Fibroblast of mammary gland (primary cell): ENCODE results near the gene ZNF335.
A peak's percentile ranks its signal among the peaks of the same experiment; 100 is the strongest.

Source experiments
- DNase-seq: peaks from one replicate; pipeline ENCODE4 v3.0.0-alpha.2; 2010; ENCODE audit warnings: low read depth
- H3K4me3 ChIP-seq: 2 replicates; pipeline ENCODE4 v1.5.1; 2011; ENCODE audit warnings: low read depth, mild to moderate bottlenecking, low read length, moderate library complexity; ENCODE audit not compliant: control insufficient read depth
- TF ChIP-seq, protein P1 (sequence below): conservative IDR thresholded peaks from 2 replicates; pipeline ENCODE4 v1.5.1; 2011; ENCODE audit warnings: low read depth, low read length, inconsistent platforms; ENCODE audit not compliant: control insufficient read depth, insufficient read depth

The ZNF335 gene

GRCh38 chr20:45972500-45973183 is 639 bp upstream of the ZNF335 start:
- H3K4me3 ChIP-seq, result peak overlapping the region; percentile 76
- TF ChIP-seq, protein P1, sequence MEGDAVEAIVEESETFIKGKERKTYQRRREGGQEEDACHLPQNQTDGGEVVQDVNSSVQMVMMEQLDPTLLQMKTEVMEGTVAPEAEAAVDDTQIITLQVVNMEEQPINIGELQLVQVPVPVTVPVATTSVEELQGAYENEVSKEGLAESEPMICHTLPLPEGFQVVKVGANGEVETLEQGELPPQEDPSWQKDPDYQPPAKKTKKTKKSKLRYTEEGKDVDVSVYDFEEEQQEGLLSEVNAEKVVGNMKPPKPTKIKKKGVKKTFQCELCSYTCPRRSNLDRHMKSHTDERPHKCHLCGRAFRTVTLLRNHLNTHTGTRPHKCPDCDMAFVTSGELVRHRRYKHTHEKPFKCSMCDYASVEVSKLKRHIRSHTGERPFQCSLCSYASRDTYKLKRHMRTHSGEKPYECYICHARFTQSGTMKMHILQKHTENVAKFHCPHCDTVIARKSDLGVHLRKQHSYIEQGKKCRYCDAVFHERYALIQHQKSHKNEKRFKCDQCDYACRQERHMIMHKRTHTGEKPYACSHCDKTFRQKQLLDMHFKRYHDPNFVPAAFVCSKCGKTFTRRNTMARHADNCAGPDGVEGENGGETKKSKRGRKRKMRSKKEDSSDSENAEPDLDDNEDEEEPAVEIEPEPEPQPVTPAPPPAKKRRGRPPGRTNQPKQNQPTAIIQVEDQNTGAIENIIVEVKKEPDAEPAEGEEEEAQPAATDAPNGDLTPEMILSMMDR, result no peak
- DNase-seq, result no peak

DNA sequence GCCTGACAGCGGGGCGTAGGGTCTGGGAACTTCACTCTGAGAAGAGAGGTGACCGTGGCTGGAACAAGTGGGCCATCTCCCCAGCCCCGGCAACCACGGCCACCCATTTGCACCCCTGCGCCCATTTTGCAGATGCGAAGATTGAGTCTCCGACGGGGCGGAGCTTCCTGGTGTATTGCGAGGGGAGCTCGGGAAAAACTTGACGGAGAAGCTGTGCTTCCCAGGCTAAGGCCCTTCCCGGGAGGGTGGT is 653 bp downstream of the ZNF335 start:
- no peak for DNase-seq
- TF ChIP-seq, protein P1, result no peak

GRCh38 chr20:45970646-45971424 is 1.2 kb downstream of the ZNF335 start:
- DNase-seq, result peak; percentile 27
- peak overlapping the region; percentile 76 for H3K4me3 ChIP-seq

More for the DNA sequence above, 653 bp downstream of the ZNF335 start:
- peak overlapping the region; percentile 76 for H3K4me3 ChIP-seq

GRCh38 chr20:45969712-45970634 is 2.0 kb downstream of the ZNF335 start:
- peak; percentile 76 for DNase-seq
- TF ChIP-seq, protein P1, result peak; percentile 84
- H3K4me3 ChIP-seq, result peak overlapping the region; percentile 76

More at GRCh38 chr20:45970646-45971424, 1.2 kb downstream of the ZNF335 start:
- TF ChIP-seq, protein P1, result no peak

DNA sequence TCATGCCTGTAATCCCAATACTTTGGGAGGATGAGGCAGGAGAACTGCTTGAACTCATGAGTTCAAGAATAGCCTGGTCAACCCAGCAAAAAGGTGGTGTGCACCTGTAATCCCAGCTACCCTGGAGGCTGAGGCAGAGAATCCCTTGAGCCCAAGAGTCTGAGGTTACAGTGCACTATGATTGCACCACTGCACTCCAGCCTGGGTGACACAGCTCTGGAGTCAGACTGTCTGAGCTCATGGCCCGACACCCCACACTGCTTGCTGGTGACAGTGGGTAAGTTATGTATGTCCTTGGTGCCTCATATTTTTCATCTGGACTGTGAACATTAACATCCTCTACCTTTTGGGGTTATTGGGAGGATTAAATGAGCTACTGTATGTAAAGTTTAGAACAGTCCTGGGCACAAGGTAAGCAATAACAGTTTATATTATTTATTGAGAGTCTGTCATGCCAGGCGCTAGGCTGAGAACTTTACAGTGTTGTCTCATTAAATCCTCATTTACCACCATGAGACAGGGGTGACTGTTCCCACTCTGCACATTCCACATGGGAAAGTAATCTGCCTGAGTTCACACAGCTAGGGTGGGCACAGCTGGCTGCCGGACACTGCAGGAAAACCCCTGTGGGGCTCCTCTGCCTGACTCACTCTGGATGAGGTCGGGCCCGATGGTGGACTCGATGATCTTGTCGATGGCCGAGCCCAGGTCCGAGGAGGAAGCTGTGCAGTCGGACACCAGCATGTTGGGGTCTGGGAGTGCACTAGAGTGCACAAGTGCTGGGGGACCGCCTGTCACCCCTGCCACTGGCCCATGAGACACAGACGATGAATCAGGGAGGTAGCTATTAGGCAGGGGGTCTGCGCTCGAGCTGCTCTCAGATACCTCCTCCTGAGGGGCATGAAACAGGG is 2.9 kb downstream of the ZNF335 start:
- DNase-seq, result peak; percentile 82
- H3K4me3 ChIP-seq, result peak overlapping the region; percentile 18
- TF ChIP-seq, protein P1, result no peak
